GM18507 (cell line): Measurements from ENCODE around the gene ULBP3.

Experiments
- DNase-seq: peaks from one replicate; pipeline ENCODE4 v3.0.0; 2011; ENCODE audit warnings: low read depth; ENCODE audit not compliant: insufficient read length; ENCODE audit errors: extremely low spot score
- FAIRE-seq: peaks from 2 replicates; lab custom pipeline; 2011; peaks lifted over from hg19 to GRCh38; lab: Jason Lieb, UNC

The ULBP3 gene

DNA sequence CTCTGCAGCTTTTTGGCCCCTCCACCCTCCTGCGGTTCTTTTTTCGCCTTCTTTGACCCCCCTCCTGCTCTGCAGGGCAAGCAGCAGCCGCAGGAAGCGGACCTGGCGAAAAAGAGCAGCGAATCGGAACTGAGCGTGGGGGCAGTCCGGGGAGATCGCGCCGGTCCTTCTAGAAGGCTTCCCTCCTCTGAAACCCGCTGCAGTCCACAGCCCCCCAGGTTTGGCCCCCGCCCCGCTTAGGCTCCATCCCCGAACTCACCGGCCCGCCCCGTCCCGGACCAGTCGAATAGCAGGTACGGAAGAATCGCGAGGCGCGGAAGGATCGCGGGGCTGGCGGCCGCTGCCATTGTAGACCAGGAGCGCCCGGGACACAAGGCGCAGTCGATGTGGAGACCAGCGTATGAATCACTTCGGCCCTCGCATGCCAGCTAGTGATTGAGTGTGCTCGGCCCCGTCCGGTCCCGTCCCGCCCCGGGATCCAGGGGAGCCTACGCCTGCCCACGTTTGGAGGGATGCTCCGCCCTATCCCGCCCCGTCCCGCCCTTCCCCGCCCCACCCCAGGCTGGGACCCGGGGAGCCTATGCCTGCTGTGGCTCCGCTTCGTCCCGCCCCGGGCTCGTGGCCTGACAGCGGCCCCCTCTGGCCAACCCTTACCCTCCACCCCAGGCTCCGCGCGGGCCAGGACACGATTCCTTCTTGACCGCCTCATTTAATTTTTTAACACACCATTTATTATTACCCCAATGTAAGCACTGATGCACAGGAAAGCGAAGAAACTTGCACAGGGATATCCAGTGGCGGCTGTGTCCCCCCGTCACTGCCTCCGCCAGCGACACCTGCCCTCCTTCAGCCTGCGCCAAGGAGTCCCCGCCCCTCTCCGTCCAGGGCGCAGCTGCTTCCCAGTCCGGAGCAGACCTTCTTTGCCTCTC, at the start of gene ULBP3:
TSS of gene ULBP3 (minus strand) at position 402 of the 929 bp plus-strand sequence. CDS start at position 347, 55 bp downstream.
- no peak for FAIRE-seq
- DNase-seq: peak; percentile 42

DNA sequence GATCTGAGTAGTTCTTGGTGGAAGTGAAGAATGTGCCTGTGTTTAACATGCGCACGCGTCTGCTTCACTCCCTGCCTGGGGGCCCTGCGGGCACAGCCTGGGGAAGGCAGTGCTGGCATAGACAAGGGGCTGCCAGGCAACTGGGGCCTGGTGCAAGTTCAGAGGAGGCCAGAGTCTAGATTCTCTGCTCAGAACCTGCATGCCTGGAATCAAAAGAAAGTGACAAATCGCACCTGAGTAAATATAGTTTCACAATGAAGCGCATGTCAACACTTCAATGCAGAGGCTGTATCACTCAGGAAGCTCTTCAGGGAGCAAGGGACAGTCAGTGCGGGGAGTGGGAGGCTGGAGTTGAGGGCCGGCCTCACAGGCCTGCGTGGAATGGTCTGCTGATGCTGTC, 49.7 kb upstream of the ULBP3 start:
- FAIRE-seq: no peak
- no peak for DNase-seq

DNA sequence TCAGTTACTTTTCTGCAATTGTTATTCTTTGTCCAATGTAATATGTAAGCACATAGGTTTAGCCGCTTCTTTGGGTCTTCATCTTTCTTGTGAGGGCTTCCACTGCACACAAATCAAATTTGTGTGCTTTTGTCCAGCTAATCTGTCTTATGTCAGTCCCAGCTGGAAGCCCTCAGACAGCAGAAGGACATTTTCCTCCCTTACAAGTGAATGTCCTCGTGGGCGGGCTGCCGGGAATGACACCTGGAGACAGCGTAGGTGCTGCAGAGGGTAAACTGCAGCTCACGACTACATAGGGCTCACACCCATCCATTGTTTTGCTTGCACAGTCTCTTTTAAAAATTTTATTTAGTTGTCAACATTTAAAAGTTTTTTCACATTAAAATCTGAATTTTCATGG, 49.3 kb upstream of the ULBP3 start:
- FAIRE-seq: no peak
- no peak for DNase-seq

DNA sequence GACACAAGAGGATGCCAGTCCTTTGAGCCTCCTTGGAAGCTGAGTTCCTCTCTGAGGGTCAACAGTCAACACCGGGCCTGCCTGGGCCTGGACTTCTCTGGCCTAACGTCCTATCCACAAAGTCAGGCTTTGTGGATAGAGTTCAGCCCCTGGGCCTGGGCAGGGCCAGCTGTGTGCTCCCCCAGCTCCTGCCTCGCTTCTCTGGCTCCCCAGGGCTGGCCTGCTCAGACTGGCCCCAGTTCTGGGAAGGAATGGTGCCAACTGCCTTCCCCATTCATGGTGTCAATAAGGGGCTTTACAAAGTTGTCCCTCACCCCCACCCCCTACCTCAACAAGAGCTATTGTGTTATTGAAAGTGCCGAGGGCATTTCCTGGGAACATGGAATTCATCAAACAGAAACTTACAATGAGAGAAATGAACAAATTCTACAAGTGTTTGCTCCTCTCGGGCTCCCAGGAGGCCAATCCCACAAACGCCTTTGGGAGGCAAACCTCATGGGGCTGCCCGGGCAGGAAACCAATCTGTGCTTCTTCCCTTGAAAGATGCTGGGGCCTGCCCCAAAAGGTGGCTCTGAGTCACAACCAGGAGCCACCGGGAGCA, 47.4 kb upstream of the ULBP3 start:
- no peak for DNase-seq
- no peak for FAIRE-seq

DNA sequence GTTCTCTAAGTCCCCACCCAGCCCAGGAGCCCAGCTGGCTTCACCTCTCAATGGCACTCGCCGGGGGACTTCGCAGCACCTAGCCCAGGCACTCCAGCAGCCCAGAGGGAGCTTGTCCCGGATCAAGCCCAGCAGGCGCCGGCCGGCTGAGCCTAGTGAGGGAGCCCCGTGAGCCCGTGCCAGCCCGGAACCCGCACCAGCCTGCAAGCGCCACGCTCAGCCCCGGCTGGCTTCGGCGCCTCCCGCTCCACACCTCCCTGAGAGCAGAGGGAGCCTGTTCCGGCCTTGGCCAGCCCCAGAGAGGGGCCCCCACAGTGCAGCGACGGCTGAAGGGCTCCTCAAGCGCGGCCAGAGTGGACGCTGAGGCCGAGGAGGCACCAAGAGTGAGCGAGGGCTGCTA, 46.8 kb upstream of the ULBP3 start:
- no peak for FAIRE-seq
- DNase-seq: no peak

DNA sequence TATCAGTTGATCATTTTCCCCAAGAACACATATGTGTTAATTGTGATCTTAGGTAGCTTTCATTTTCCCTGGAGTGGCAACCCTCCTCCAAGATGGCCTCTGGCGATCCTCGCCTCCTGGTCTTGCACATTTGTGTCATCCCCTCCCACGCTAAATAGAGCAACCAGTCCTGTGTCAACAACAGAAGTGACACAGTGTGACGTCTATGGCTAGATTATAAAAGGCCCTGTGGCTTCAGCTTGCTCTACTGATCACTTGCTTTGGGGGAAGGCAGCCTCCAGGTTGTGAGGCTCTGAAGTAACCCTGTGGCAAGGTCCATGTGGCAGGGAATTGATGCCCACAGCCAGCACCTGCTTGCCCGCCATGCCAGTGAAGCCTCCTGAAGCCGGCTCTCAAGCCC, 43.3 kb upstream of the ULBP3 start:
- DNase-seq: no peak
- no peak for FAIRE-seq

DNA sequence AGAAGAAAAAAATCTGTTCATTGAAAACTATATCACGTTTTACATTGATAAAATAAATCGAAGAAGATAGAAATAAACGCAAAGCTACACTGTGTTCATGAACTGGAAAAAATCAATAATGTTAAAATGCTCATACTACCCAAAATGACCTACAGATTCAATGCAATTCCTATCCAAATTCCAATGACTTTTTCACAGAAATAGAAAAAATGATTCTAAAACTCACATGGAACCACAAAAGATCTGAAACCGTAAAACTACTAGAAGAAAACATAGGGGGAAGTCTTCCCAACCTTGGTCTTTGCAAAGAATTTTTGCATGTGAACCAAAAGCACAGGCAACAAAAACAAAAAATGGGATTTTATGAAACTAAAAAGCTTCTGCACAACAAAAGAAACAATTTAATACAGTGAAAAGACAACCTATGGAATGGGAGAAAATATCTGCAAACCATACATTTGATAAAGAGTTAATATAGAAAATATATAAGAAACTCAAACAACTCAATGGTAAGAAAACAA, 33.9 kb upstream of the ULBP3 start:
- FAIRE-seq: no peak
- no peak for DNase-seq

DNA sequence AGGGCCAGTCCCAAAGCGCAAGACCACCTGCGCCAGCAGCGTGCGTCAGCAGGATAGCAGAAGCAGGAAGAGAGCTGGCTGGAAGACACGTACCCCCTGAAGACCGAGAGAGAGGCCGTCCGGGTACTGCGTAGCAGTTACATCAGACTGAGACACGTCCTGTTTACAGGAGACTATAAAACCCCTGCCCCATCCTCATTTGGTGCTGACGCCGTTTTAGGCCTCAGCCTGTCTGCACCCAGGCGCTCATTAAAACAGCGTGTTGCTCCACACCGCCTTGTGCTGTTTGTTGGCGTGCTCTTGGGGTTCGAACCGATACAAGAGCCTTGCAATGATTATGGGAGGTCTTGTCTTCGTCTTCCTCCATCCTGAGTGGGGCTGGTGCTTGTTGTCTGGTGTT, 31.8 kb upstream of the ULBP3 start:
- FAIRE-seq (no peak), DNase-seq (no peak)

DNA sequence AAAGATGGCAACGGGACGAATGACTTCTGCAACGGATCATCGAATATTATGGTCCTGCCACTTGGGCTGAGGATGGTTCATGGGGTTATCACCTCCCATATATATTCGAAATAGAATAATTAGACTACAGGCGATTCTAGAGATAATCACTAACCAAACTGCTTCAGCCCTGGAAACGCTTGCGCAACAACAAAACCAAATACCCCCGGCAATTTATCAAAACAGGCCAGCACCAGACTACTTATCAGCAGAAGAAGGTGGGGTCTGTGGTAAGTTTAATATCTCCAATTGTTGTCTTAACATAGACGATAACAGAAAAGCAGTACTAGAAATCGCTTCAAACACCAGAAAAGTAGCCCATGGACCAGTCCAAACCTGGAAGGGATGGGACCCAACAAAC, 31.0 kb upstream of the ULBP3 start:
- no peak for FAIRE-seq
- DNase-seq: no peak

DNA sequence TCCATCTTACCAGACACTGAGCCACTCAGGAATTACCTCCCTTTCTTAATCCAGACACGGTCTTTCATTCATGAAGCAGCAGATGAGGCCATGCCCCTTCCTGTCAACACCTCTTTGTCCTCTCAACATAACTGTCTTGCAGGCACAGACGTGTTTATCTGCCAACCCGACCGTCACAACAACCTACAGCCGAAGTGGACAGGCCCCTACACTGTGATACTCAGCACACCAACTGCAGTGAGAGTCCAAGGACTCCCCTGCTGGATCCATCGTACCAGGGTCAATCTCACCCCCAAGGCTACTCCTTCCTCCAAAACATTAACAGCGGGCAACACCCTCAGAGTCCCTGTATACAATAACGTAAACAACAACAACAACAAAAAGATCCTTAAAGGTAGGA, 30.6 kb upstream of the ULBP3 start:
- FAIRE-seq: no peak

DNA sequence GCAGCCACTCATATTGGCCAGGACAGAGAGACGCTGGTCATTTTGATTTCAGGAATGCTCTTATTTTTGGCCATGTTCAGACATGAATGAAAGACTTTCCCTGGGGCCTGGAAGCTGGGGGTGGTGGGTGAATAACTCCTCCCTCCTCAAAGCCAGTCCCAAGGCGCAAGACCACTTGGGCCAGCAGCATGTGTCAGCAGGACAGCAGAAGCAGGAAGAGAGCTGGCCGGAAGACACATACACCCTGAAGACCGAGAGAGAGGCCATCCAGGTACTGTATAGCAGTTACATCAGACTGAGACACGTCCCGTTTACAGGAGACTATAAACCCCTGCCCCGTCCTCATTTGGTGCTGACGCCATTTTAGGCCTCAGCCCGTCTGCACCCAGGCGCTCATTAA, 29.2 kb upstream of the ULBP3 start:
- DNase-seq (no peak), FAIRE-seq (no peak)

More for the DNA sequence above, 30.6 kb upstream of the ULBP3 start:
- no peak for DNase-seq

DNA sequence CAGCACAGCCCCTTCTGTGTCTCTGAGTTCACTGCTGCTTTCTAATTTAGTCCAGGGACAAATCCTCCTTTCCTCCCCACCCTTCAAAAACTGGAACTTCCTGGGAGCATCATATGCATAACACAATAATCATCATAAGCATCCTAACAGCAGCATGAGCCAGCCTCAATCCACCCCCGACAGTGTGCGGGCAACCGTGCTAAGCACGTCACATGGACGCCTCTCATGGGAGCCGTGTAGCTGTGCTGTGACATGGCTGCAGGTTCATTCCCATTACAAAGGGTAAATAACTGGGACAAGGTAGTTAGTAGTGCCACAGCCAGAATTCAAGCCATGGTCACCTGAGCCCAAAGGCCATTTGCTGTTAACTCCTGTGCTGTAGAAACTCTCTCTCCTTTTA, 24.5 kb upstream of the ULBP3 start:
- DNase-seq (no peak), FAIRE-seq (no peak)

DNA sequence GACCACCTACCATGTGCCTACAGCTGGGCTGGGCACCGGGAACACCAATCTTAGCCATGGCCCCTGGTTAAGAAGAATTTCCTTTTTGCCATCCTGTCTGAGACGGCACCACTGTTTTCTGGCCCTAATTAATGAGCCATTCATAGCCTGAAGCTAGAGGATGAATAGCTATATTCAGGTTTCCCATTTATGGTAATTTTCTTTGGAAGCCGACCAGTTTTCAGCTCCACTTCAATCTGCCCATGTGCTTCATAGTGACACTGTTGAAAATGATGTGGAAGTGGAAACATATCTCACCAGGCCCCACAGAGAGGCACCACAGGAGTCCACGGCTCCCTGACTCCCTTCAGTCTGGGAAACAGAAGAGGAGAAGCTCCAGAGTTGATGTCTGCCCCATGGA, 22.6 kb upstream of the ULBP3 start:
- DNase-seq (no peak), FAIRE-seq (no peak)

DNA sequence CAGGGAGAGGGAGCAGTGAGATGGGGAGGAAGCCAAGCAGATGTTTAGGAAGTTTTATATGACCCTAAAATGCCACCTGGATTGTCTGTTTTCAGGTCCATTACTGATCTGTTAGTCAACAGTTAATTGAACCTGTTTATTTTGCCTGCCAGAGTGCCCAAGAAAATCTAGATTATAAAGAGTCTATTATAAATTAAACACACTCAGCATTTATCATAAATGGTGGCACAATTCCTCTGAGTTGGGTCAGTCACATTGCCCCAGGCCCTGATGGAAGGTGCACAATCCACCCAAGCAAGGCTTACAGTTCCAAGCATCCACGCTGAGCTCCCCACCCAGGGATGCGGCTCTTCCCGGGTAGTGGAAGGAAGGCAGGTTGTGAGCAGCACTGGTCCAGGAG, 21.4 kb upstream of the ULBP3 start:
- DNase-seq (no peak), FAIRE-seq (no peak)

DNA sequence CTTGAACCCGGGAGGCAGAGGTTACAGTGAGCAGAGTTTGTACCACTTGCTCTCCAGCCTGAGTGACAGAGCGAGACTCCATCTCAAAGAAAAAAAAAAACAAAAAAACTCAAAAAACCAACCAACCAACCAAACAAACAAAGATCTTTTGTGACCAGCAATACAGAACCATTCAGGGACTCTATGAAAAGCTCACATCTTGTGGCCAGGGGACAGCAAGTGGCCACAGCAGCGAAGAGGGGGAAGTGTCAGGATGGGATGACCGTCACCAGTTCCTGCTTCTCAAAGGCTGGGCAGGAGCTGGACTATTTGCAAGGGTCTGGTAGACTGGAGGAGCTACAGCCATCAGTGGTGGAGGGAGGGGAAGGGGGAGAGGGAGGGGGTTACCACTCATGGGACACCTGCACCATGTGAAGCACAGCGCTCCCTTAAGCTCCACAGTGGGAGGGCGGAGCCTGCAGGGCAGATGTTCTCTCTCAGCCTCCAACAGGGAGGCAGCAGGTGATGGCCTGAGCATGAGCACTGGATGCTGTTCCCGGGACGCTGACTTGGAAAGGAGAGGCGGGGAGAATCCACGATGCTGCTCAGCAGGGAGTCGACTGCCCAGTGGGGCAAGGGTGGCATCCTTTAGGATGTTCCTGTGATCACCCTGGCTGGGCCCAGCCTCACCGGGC, 19.7 kb upstream of the ULBP3 start:
- FAIRE-seq (no peak), DNase-seq (no peak)

DNA sequence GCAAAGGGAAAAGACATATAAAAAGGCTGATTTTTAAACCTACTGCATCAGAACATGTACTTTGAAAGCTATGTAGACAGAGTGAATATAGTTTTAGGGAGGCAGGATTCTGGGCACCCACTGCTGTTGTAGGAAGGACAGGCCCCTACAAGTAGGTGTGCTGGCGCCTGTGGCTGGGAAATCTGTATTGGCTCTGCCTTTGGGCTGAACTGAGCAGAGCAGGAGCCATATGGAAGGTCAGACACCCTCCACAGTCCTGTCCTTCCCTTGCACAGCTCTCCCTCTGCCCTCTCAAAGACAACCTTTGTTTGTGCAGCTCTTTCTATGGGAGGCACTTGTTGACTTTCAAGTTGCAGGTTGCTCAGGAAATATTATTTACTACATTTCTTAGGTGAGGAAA, 18.4 kb upstream of the ULBP3 start:
- DNase-seq (no peak), FAIRE-seq (no peak)

DNA sequence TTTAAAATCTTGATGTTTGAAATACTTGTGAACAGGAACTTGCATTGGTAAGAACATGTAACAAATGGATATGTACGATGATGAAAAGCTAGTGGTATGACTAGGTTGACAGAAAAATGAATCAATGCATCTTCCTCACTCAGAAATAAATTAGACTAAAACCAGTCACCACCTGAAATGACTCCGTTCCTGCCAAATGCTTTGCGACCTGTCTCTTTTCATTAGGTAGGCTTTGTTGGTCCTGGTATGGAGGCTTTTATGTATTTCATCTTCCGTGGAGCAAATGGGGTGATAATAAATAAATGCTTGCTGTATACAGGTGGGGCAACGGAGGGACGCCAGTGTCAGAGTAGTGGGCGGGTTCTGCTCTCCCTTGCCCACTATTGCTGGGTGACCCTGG, 17.1 kb upstream of the ULBP3 start:
- DNase-seq: no peak
- FAIRE-seq: no peak

DNA sequence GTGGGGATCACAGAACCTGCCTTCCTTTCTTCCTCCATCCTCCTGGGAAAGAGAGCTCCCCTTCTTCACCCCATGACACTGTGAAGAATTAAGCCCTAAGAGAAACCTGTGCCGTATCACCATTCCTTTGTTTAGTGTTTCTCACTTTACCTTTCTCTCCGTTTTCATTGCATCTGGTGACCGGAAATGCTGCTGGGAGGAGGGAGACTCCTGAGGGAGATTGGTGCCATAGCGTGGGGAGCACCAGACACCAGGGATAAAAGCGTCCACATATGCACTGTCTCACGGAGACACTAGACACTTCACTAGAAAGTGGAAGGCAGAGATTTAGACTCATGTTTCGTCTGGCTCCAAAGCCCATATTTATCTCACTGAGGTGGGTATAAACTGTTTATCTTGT, 15.5 kb upstream of the ULBP3 start:
- no peak for DNase-seq
- no peak for FAIRE-seq

DNA sequence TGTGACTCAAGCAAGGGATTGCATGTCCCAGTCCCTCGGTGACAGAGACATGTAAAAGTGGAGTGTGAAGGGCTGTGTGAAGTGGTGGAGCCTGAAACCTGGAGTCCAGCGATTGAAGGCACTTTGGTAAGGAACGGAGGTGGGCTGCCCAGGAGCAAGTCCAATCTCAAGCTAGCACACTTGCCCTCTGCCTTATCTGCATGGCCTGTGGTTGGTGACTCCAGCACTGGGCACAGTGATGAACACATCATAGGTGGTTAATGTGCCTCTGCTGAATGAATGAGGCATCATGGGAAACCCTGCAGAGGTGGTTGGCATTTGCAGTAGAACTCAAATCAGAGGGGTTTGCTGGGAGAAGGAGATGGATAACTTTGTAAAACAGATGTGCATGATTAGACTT, 14.9 kb upstream of the ULBP3 start:
- DNase-seq: no peak

DNA sequence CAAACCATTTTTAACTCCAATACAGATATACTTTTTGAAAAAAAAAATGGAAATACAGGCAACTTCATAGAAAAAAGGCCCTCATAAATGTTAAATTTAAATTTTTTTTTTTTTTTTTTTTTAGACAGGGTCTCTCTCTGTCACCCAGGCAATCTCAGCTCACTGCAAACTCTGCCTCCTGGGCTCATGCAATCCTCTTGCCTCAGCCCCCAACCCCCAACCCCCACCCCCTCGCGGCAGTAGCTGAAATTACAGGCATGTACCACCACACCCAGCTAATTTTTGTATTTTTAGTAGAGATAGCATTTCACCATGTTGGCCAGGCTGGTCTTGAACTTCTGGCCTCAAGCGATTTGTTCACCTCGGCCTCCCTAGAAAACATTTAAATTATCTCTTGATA, 12.8 kb upstream of the ULBP3 start:
- FAIRE-seq (no peak), DNase-seq (no peak)

More for the DNA sequence above, 14.9 kb upstream of the ULBP3 start:
- FAIRE-seq: no peak
